MCF 10A (cell line): ENCODE measurements around the gene MED27. TPM values are rescaled to one million over a fixed set of nuclear protein-coding genes. Genes with fewer than 3 reads are reported as not detected.

ENCODE experiments used
- BruUV-seq: library from RNA; stranded (reverse); fragments of 400-500 nt; replicated peaks from 2 replicates; lab custom pipeline; 2021; lab: Mats Ljungman, UMichigan
- CTCF ChIA-PET: fragments of 300-600 bp; sonication (Branson Sonifier 250); formaldehyde crosslinking; extraction: SDS; loops from one replicate; lab custom pipeline; 2021; ENCODE audit warnings: antibody characterized with exemption, inconsistent platforms; lab: Yijun Ruan, JAX
- POLR2A ChIA-PET: fragments of 300-600, 350-650 bp; sonication (Branson Sonifier 250); formaldehyde crosslinking; extraction: SDS; loops from one replicate; lab custom pipeline; 2020; ENCODE audit warnings: antibody characterized with exemption, inconsistent platforms; lab: Yijun Ruan, JAX
- DNase-seq: peaks from one replicate; pipeline ENCODE4 v3.0.0-alpha.2; 2018; ENCODE audit not compliant: unreplicated experiment
- H3K27ac Mint-ChIP-seq: one replicate; pipeline ENCODE4 v1.8.0; 2022; ENCODE audit warnings: mild to moderate bottlenecking, low read depth, mixed read lengths; ENCODE audit not compliant: unreplicated experiment
- H3K27me3 Mint-ChIP-seq: one replicate; pipeline ENCODE4 v1.8.0; 2022; ENCODE audit warnings: mixed read lengths; ENCODE audit not compliant: insufficient read depth, unreplicated experiment
- H3K36me3 Mint-ChIP-seq: one replicate; pipeline ENCODE4 v1.8.0; 2022; ENCODE audit warnings: mild to moderate bottlenecking, moderate library complexity, mixed read lengths; ENCODE audit not compliant: insufficient read depth, unreplicated experiment
- H3K4me1 Mint-ChIP-seq: one replicate; pipeline ENCODE4 v1.8.0; 2022; ENCODE audit warnings: mixed read lengths; ENCODE audit not compliant: insufficient read depth, unreplicated experiment
- H3K4me3 Mint-ChIP-seq: one replicate; pipeline ENCODE4 v1.8.0; 2022; ENCODE audit warnings: mild to moderate bottlenecking, moderate library complexity, mixed read lengths; ENCODE audit not compliant: unreplicated experiment
- H3K9me3 Mint-ChIP-seq: one replicate; pipeline ENCODE4 v1.8.0; 2022; ENCODE audit warnings: mixed read lengths; ENCODE audit not compliant: unreplicated experiment
- CTCF ChIP-seq: fragments of 200-600 bp; IDR thresholded peaks from one replicate; pipeline ENCODE4 v1.8.0; 2022; ENCODE audit warnings: antibody characterized with exemption, mild to moderate bottlenecking; ENCODE audit not compliant: unreplicated experiment
- intact Hi-C: fragments of 100-400 bp; cut with micrococcal nuclease; formaldehyde crosslinking; loops from 2 replicates; pipeline ENCODE4 v1.14.1; 2022
- total RNA-seq: library from RNA; stranded (reverse); gene quantifications from 2 replicates; pipeline ENCODE4 v1.2.3, GENCODE V29; 2022

Gene MED27
- total RNA-seq, 1 experiment from 2014 or later, result 34.3 TPM

GRCh38 chr9:131919216-131919615 lies 160.5 kb downstream of the MED27 start:
- no peak overlapping the region for H3K4me3 Mint-ChIP-seq
- no peak for TF ChIP-seq CTCF
- no TSS peak for BruUV-seq
- no peak overlapping the region for H3K27ac Mint-ChIP-seq
- ChIA-PET CTCF (interaction anchor here (1.0 kb wide), 1 partner anchor 16 kb away, joined by 3 read pairs; no protein-coding TSS in a partner anchor), POLR2A (no interaction called here)
- intact Hi-C loops, result no loop called here
- H3K36me3 Mint-ChIP-seq, result peaks cover 6% of the 10 kb centered on the region
- peaks cover 11% of the 10 kb centered on the region for H3K4me1 Mint-ChIP-seq
- no peak for DNase-seq
- no peaks in the 10 kb centered on the region for H3K9me3 Mint-ChIP-seq
- no peaks in the 10 kb centered on the region for H3K27me3 Mint-ChIP-seq

GRCh38 chr9:131918481-131918880 lies 161.2 kb downstream of the MED27 start:
- BruUV-seq, result no TSS peak
- no peak overlapping the region for H3K4me3 Mint-ChIP-seq
- POLR2A ChIA-PET, result no interaction called here

GRCh38 chr9:131917009-131917408 lies 162.7 kb downstream of the MED27 start:
- ChIA-PET POLR2A (no interaction called here), CTCF (interaction anchor here (0.9 kb wide), 1 partner anchor 30 kb away, joined by 3 read pairs; no protein-coding TSS in a partner anchor)
- no peak for DNase-seq
- no peak for TF ChIP-seq CTCF
- Mint-ChIP-seq H3K4me1 (peaks cover 11% of the 10 kb centered on the region), H3K9me3 (no peaks in the 10 kb centered on the region), H3K27ac (no peak overlapping the region), H3K27me3 (no peaks in the 10 kb centered on the region), H3K36me3 (peaks cover 6% of the 10 kb centered on the region), H3K4me3 (no peak overlapping the region)
- intact Hi-C loops, result no loop called here
- no TSS peak for BruUV-seq

More at GRCh38 chr9:131918481-131918880, 161.2 kb downstream of the MED27 start:
- Mint-ChIP-seq H3K9me3 (no peaks in the 10 kb centered on the region), H3K27me3 (no peaks in the 10 kb centered on the region), H3K27ac (no peak overlapping the region), H3K36me3 (peaks cover 6% of the 10 kb centered on the region), H3K4me1 (peaks cover 11% of the 10 kb centered on the region)
- intact Hi-C loops, result no loop called here
- CTCF ChIA-PET, result interaction anchor here (1.0 kb wide), 1 partner anchor 15 kb away, joined by 3 read pairs; no protein-coding TSS in a partner anchor
- TF ChIP-seq CTCF, result no peak
- no peak for DNase-seq

GRCh38 chr9:131915181-131915580 lies 164.5 kb downstream of the MED27 start:
- no peak for DNase-seq
- TF ChIP-seq CTCF, result no peak
- Mint-ChIP-seq H3K27ac (no peak overlapping the region), H3K27me3 (no peaks in the 10 kb centered on the region), H3K36me3 (peaks cover 6% of the 10 kb centered on the region), H3K4me1 (peaks cover 11% of the 10 kb centered on the region), H3K4me3 (no peak overlapping the region), H3K9me3 (no peaks in the 10 kb centered on the region)
- CTCF ChIA-PET, result interaction anchor here (0.5 kb wide), 1 partner anchor 12 kb away, joined by 3 read pairs; no protein-coding TSS in a partner anchor
- BruUV-seq, result no TSS peak
- intact Hi-C loops, result no loop called here
- POLR2A ChIA-PET, result no interaction called here
